H54 (cell line): ENCODE data around the gene CUL5.
"Not testable (repeated sequence)": the region's sequence is repeated elsewhere in the genome, so short reads cannot be mapped to it uniquely, and the experiment has no call there.

ENCODE experiments used
- DNase-seq: peaks from one replicate; pipeline ENCODE4 v3.0.0; 2011; ENCODE audit warnings: low spot score, mixed read lengths; ENCODE audit not compliant: insufficient read length
- FAIRE-seq: peaks from 3 replicates; lab custom pipeline; 2011; peaks lifted over from hg19 to GRCh38; lab: Jason Lieb, UNC
- POLR2A ChIP-seq: IDR thresholded peaks from 2 replicates; pipeline ENCODE4 v1.6.1; 2011; ENCODE audit warnings: low read depth, mild to moderate bottlenecking, low read length

CUL5 gene

GRCh38 chr11:108112057-108112456 lies 103.4 kb downstream of the CUL5 start:
- no peak for FAIRE-seq
- no peak for DNase-seq
- TF ChIP-seq POLR2A, result no peak

GRCh38 chr11:108115500-108116140 lies 106.9 kb downstream of the CUL5 start:
- TF ChIP-seq POLR2A, result no peak
- FAIRE-seq (no peak), DNase-seq (peak; percentile 16)

DNA sequence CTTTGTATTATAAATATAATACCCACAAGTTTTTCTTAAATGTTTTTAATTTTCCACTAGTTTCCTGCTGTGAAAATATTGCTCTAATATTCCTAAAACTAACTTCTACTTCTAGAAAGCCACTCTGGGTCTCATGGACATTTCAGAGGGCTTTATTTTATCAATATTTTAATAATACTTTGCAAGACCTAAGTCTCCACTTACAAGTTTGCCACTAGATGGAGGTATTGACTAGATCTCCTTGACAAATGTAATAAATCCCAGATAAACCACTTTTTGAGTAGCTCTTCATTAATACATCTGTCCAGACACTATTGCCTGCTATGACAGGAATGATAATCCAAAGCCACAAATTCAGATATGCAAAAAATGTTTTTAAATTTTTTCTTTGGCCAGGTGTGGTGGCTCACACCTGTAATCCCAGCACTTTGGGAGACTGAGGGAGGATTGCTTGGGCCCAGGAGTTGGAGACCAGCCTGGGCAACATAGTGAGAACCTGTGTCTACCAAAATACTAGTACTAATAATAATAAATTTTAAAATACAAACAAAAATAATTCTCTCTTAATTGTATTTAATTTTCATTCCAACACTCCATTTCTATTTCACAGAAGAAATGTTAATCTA lies 109.2 kb downstream of the CUL5 start:
- no peak for FAIRE-seq
- no peak for DNase-seq
- no peak for TF ChIP-seq POLR2A

DNA sequence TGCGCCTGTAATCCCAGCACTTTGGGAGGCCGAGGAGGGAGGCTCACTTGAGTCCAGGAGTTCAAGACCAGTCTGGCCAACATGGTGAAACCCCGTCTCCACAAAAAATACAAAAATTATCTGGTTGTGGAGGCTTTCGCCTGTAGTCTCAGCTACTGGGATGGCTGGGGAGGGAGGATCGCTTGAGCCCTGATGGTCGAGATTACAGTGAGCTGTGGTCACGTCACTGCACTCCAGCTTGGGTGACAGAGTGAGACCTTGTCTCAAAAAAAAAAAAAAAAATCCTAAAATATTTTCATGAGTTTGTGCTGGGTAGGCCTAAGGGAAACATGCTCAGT lies 112.2 kb downstream of the CUL5 start:
- FAIRE-seq, DNase-seq: not testable (repeated sequence)

DNA sequence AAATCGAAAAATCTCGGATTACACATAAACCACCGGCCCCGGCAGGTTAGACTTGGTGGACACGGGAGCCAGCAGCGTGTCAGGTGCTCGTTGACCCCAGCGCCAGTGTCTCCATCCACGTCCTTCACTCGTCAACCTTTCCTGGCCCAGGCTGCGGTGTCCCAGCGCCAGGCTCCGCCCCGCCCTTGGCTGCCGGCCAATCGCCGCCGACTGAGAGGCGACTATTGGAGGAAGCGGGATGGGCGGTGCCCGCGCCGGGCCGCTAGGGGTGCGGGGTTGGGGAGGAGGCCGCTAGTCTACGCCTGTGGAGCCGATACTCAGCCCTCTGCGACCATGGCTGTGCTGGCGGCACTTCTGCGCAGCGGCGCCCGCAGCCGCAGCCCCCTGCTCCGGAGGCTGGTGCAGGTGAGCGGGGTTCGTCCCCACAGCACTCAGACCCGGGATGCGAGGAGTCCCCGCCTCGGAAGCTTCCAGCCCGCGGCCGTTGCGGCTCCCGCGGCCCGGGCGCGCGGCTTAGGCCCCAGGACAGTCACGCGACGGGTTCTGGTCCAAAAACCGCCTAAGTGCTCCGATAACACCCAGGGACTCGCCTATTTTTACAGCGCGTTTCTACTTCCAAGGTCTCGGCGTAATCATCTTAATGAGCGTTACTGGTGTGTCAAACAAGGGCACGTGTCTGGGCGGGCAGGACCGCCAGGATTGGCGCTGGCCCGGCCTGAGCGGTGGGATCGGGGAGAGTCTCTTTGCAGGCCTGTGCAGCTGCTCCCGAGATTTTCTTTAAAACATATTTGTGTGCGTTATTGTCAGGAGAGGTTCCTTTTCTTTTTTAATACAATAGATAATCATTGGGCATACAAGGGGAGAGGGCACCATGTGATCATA lies 112.8 kb downstream of the CUL5 start, which contains the start of gene ACAT1:
Gene ACAT1 (plus strand): TSS at position 294 of the 882 bp plus-strand sequence. CDS start 40 bp downstream, at position 334.
- TF ChIP-seq POLR2A, result peak; percentile 64
- peak; percentile 33 for FAIRE-seq
- DNase-seq, result peak; percentile 77

GRCh38 chr11:108122166-108122628 lies 113.5 kb downstream of the CUL5 start:
- TF ChIP-seq POLR2A, result no peak
- no peak for FAIRE-seq

GRCh38 chr11:108125096-108125495 lies 116.4 kb downstream of the CUL5 start:
- DNase-seq (no peak), FAIRE-seq (no peak)
- no peak for TF ChIP-seq POLR2A

More at GRCh38 chr11:108122166-108122628, 113.5 kb downstream of the CUL5 start:
- no peak for DNase-seq

DNA sequence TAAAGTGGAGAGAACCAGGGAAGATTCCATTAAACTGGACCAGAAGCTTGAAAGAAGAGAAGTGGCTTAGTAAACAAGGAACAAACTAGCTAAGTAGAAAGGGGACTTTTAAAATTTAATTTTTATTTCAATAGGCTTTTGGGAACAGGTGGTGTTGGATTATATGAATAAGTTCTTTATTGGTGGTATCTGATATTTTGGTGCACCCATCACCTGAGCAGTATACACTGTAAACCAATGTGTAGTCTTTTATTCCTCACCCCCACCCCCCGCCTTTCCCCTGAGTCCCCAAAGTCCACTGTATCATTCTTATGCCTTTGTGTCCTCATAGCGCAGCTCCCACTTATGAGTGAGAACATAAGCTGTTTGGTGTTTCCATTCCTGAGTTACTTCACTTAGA lies 120.1 kb downstream of the CUL5 start:
- DNase-seq (no peak), FAIRE-seq (no peak)
- TF ChIP-seq POLR2A, result no peak

DNA sequence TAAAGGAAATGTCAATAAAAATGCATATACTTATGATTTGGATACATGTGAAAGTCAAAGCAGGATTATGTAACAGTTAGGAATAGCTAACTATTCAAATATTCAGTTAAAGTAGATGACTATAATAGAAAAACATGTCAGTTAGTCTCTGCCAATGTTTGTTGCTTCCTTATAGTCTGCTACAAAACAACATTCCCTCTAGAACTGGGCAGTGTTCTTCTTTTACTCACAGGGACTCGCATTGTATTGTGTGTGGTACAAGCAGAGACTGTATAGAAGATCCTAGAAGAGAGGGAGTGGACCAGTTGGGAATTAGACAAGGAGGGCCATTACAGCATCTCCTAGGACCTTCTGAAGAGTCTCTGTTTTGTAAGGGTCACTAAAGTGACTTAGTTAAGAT lies 123.3 kb downstream of the CUL5 start:
- TF ChIP-seq POLR2A, result no peak
- FAIRE-seq (no peak), DNase-seq (no peak)

GRCh38 chr11:108132993-108133538 lies 124.4 kb downstream of the CUL5 start:
- not testable (repeated sequence) for FAIRE-seq, DNase-seq

DNA sequence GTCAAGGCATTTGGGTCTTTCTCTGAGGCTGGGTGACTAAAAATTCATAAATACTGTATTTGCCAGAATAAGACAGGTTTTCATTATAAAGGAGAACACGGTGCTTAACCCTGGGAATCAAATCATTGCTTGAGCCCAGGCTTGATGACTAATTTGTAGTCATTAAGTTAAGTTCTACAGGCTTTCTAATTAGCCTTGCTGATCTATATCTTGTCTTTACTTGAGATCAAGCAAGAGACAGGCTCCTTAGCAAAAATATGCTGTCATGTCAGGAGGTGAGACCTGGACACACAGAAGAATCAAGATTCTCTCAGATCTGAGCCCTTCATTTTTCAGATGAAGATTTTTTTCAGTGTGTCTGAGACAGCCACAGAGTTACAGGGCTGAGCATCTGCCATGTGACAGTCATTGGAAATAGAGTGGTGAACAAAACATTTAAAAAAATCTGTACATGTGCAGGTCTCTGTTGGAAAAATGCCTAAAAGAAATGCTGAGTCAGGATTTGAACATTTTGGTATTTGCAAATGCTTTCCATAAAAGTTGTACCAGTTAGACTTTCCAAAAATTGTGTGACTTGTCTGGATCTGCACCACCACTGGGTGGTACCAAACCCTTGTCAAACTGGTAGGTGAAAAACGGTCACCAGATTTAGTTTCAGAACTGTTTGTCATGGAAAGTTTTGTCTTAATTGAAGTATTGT lies 127.3 kb downstream of the CUL5 start:
- no peak for TF ChIP-seq POLR2A
- FAIRE-seq (no peak), DNase-seq (no peak)

GRCh38 chr11:108137212-108137611 lies 128.5 kb downstream of the CUL5 start:
- no peak for FAIRE-seq
- TF ChIP-seq POLR2A, result no peak
- DNase-seq, result no peak

GRCh38 chr11:108142304-108142703 lies 133.6 kb downstream of the CUL5 start:
- TF ChIP-seq POLR2A, result no peak
- FAIRE-seq, result no peak
- no peak for DNase-seq
